ENCODE results near the gene KRTAP10-7.
"Not testable (repeated sequence)": the region's sequence is repeated elsewhere in the genome, so short reads cannot be mapped to it uniquely, and the experiment has no call there.

Gene KRTAP10-7

GRCh38 chr21:44571844-44572782, 28.3 kb upstream of the KRTAP10-7 start:
- no peak for DNase-seq

DNA sequence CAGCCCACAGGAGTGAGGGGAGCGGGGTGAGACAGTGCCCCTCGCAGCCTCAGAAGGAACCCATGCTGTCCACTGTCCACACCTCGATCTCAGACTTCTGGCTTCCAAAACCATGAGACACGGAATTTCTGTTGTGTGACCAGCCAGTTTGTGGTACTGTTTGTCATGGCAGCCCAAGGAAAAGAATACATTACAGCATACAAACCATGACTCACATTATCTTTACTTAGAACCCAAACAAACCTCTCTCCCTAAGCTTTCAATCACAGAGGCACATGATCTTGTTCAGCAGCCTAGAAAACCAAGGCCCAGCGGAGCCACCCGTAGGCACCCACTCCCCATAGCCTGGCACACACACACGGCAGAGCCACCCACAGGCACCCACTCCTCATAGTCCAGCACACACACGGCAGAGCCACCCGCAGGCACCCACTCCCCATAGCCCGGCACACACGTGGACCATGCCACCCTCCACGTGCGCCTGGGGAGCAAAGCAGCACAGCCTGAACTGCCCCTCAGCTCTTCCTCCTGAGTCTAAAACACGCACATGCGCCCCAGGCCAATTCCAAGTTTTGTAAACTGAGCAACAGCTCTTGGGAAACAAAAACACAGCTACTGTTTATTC, 27.3 kb upstream of the KRTAP10-7 start:
- no peak for DNase-seq

GRCh38 chr21:44573630-44574456, 26.6 kb upstream of the KRTAP10-7 start, which contains the start of gene KRTAP10-4:
Gene KRTAP10-4 (plus strand): TSS chr21:44573729. CDS start chr21:44573759, 30 bp downstream.
- not testable (repeated sequence) for DNase-seq

DNA sequence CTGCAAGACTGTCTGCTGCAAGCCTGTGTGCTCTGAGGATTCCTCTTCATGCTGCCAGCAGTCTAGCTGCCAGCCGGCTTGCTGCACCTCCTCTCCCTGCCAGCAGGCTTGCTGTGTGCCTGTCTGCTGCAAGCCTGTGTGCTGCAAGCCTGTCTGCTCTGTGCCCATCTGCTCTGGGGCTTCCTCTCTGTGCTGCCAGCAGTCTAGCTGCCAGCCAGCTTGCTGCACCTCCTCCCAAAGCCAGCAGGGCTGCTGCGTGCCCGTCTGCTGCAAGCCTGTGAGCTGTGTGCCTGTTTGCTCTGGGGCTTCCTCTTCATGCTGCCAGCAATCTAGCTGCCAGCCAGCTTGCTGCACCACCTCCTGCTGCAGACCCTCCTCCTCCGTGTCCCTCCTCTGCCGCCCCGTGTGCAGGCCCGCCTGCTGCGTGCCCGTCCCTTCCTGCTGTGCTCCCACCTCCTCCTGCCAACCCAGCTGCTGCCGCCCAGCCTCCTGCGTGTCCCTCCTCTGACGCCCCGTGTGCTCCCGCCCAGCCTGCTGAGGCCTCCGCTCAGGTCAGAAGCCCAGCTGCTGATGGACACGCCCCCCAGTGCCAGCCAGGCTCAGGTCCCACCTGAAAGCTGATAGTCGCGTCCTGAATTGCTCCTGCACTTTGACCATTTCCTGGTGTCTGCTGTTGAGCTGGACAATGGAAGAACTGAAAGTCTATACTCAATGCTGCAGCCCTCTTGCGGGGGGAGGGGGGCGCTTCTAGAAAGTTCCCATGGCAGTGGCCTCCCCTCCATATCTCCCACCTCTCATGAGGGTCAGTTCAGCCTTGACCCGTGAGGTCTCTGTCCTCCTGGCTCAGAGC, 25.7 kb upstream of the KRTAP10-7 start:
- no peak for DNase-seq

- no peak for DNase-seq
Observed at GRCh38 chr21:44575307-44576024, 24.9 kb upstream of the KRTAP10-7 start.

GRCh38 chr21:44576025-44576420, 24.4 kb upstream of the KRTAP10-7 start:
- DNase-seq: no peak

- no peak for DNase-seq
Observed at GRCh38 chr21:44578371-44579055, 21.9 kb upstream of the KRTAP10-7 start.

DNA sequence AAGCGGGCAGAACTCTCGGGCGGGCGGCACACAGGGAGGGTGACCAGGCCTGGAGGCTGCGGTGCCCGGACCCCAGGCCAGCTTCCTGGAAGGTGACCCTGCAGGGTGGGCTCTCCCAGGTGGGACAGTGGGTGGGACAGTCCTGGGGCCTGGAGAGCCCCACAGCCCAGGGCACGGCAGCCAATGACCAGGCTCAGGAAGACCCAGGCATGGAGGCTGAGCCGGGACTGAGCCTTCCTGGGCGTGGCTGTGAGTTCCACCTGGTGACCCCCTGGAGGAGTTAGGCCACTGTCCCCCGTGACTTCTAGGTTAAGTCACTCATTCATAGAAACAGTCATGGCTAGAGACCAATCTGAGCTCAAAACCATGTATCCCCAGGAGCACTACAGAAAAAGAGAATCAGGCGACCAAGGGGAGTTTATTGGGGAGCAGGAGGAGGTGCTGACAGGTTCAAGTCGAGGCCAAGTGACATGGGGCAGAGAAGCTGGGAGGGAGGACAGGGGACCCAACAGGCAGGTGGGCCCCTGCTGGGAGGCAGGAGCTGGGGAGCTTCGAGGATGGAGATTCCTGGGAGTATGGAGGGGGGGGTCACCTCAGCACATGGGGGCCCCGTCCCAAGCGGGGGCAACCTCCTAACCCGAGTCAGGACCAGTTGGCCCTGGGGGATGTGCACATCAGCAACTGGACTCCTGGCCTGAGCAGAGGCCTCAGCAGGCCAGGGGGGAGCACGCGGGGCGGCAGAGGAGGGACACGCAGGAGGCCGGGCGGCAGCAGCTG, 21.2 kb upstream of the KRTAP10-7 start:
- DNase-seq: no peak

- no peak for DNase-seq
Observed at GRCh38 chr21:44579833-44580144, 20.6 kb upstream of the KRTAP10-7 start.

DNA sequence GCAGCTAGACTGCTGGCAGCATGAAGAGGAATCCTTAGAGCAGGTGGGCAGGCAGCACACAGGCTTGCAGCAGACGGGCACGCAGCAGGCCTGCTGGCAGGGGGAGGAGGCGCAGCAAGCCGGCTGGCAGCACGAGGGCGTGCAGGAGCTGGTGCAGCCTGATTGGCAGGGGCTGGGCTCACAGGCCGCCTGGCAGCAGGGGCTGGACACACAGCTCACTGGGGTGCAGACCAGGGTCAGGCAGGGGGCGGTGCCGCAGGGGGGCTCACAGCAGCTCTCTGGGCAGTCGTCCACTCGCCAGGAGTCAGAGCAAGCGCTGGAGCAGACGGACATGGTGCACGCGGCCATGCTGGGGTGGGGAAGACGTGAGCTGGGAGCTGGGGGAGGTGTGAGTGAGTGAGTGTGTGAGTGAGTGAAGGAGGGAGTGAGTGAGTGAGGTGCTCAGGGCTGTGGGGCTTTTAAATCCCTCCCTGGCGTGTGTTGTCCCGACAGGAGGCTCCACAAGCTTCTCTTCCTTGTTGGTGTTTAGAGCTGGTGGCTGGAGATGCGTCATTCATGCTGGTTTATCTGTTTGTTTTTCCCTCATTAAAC, 20.1 kb upstream of the KRTAP10-7 start, which contains the start of gene KRTAP10-5:
KRTAP10-5 (minus strand) TSS at position 374 of the 591 bp plus-strand sequence; CDS start at position 348, 26 bp downstream.
- DNase-seq: not testable (repeated sequence)

DNA sequence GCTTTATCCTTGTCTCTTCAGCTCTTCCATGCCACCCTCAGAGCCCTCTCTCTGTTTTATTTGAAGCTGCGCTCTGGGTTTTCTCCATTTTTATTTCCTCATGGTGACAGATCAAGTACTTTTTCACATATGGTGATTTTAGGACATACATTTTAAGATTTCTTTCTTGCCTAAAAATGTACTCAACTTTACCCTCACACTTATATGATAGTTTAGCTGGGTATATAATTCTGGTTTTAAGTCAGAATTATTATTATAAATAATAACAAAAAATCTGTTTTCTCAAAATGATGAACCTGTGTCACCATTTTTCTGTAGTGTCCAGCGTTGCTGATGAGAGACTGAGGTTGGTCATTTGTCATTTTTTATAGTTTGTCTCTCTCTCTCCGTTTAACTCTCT, 19.2 kb upstream of the KRTAP10-7 start:
- DNase-seq: no peak

DNA sequence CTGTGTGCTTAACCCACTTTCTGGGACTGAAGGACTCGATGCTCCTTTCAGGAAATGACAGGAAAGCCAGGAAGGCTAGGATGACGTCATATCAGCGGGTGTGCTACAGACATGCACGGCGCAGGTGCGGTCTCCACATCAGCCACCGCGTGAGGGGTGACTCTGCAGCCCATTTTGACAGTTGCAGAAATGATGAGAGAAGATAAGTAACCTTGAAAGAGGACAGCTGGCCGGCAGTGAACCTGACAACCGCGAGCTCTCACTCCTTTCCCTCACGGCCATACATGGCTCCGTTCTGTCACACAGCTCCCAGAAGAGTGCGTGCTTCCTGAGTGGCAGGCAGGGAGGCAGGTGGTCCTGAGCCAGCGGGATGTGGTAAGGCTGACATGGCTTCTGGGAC, 18.3 kb upstream of the KRTAP10-7 start:
- no peak for DNase-seq

GRCh38 chr21:44583089-44583799, 17.2 kb upstream of the KRTAP10-7 start:
- DNase-seq: no peak

- DNase-seq: peak; percentile 41
Observed at GRCh38 chr21:44583800-44584147, 16.6 kb upstream of the KRTAP10-7 start.

DNA sequence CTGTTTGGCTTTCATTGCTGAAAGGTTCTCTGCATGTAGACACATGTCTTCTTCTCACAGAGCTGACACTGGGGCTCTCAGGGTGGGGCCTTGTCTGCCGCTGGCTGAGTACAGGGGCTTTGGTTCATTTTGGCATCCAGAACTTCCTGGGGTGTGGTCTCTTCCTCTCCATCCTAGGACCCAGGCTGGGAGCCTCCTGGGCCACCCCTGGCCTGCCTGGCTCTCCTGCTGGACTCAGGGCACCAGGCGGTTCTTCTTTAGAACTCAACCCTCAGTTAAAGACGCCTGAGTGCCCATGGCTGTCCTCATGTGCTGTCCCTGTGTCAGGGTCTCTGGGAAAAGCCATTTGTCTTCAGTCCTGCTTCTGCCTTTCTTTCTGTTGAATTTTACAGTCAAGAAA, 14.5 kb upstream of the KRTAP10-7 start:
- no peak for DNase-seq

- DNase-seq: no peak
Observed at GRCh38 chr21:44589094-44589493, 11.3 kb upstream of the KRTAP10-7 start.

DNA sequence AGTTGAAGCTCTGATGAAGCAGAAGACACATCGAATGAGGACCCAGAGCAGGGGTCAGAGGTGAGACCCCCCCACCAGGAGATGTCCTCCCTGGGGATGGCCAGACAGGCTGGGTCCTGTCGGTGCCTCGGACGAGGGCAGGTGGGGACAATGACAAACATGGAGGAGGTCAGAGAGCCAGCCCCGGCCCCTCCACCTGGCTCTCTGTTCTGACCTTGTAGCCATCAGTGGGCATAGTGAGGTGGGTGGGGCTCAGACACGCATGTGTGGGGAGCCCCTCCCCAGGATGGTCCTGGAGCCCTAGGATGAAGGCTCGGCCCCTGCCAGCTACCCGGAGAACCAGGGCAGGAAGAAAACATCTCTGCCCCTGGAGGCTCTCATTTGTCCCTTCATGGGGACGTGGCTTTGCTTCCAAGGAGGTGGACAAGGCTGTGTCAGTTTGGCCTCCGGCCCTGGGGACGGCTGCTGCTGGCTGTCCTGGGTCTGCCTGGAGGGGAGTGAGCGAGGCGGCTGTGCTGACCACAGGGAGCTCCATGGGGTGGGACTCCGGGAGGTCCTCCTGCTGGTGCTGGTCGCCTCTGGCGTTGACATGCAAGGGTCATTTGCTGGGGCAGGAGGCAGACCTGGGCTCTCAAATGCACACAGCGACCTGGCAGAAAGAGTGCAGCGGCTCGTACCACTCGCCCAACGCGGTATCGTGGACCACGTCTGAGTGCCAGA, 10.7 kb upstream of the KRTAP10-7 start:
- DNase-seq: no peak

- no peak for DNase-seq
Observed at GRCh38 chr21:44590311-44590721, 10.1 kb upstream of the KRTAP10-7 start.
